Thymus (tissue), 11 donors: Measurements from ENCODE around the gene NGRN. TPM values are rescaled to one million over a fixed set of nuclear protein-coding genes. Genes with fewer than 3 reads are reported as not detected.
"Not testable (repeated sequence)": the region's sequence is repeated elsewhere in the genome, so short reads cannot be mapped to it uniquely, and the experiment has no call there.

Experiments used
- DNase-seq, 9 donors: peaks; one replicate each; pipeline ENCODE4 v3.0.0-alpha.2; 2013; ENCODE audit warnings: low spot score in 9 of 9, low read depth in 6 of 9, missing footprints in 1 of 9
- H3K27ac ChIP-seq, 2 donors: one replicate each; pipeline ENCODE4 v1.5.1; 2013; ENCODE audit warnings: control low read depth in 1 of 2, low read depth in 1 of 2, low read length in 1 of 2, mild to moderate bottlenecking in 1 of 2, moderate library complexity in 1 of 2
- H3K27me3 ChIP-seq, 2 donors: one replicate each; pipeline ENCODE4 v1.5.1; 2013; ENCODE audit warnings: low read length in 1 of 2; ENCODE audit not compliant: control insufficient read depth in 2 of 2, insufficient read depth in 1 of 2
- H3K36me3 ChIP-seq, 2 donors: one replicate each; pipeline ENCODE4 v1.5.1; 2013; ENCODE audit warnings: low read length in 1 of 2, mild to moderate bottlenecking in 1 of 2, moderate library complexity in 1 of 2; ENCODE audit not compliant: control insufficient read depth in 2 of 2, insufficient read depth in 2 of 2
- H3K4me1 ChIP-seq, 2 donors: one replicate each; pipeline ENCODE4 v1.5.1; 2013; ENCODE audit warnings: low read length in 2 of 2; ENCODE audit not compliant: control insufficient read depth in 2 of 2, insufficient read depth in 2 of 2
- H3K4me3 ChIP-seq, 2 donors: one replicate each; pipeline ENCODE4 v1.5.1; 2013; ENCODE audit warnings: low read length in 2 of 2, control low read depth in 1 of 2, mild to moderate bottlenecking in 1 of 2
- H3K9me3 ChIP-seq, 2 donors: one replicate each; pipeline ENCODE4 v1.5.1; 2013; ENCODE audit warnings: low read length in 1 of 2, mild to moderate bottlenecking in 1 of 2; ENCODE audit not compliant: control insufficient read depth in 2 of 2, insufficient read depth in 1 of 2
- WGBS: extraction: QIAGEN DNeasy Blood & Tissue Kit; methylation state at CpG from one replicate; pipeline ENCODE4 v1.1.7; 2013; 5-methylcytosine and 5-hydroxymethylcytosine counted together
- polyA plus RNA-seq: library from polyadenylated mRNA; stranded (reverse); fragments of 200-250 nt; gene quantifications from one replicate; pipeline ENCODE4 v1.2.3, GENCODE V29; 2013
- total RNA-seq: library from RNA; stranded (reverse); fragments of 120-200 nt; gene quantifications from one replicate; pipeline ENCODE4 v1.2.4, GENCODE V29; 2013
- donor health status: healthy.

Gene NGRN
- total and polyA plus RNA-seq, 2 donors = 50.2 to 55.4 TPM

- Histone ChIP-seq H3K4me3 (peak overlapping the region; percentile 67 to 69), H3K27ac (peak overlapping the region in 1 of 2 donors; percentile 97), H3K4me1 (peaks cover 23 to 27% of the 10 kb centered on the region in 2 donors), H3K27me3 (no peaks in the 10 kb centered on the region), H3K36me3 (peaks cover 24 to 27% of the 10 kb centered on the region in 2 donors), H3K9me3 (no peaks in the 10 kb centered on the region)
- no peak for DNase-seq
- 36% methylated on average over 15 of the region's 15 CpGs for WGBS
Measured at GRCh38 chr15:90266485-90266884, 1.0 kb downstream of the NGRN start.

- no peak overlapping the region for H3K27ac ChIP-seq
- DNase-seq = no peak
- H3K27me3 ChIP-seq = no peaks in the 10 kb centered on the region
- H3K36me3 ChIP-seq = peaks cover 41 to 46% of the 10 kb centered on the region in 2 donors
- H3K9me3 ChIP-seq = no peaks in the 10 kb centered on the region
- H3K4me1 ChIP-seq = peaks cover 23 to 27% of the 10 kb centered on the region in 2 donors
- 92% methylated on average over 1 of the region's 1 CpG for whole genome bisulfite sequencing
- H3K4me3 ChIP-seq = no peak overlapping the region
Measured at GRCh38 chr15:90268415-90268814, 2.9 kb downstream of the NGRN start.

GRCh38 chr15:90270502-90271150 lies 5.2 kb downstream of the NGRN start:
- no peaks in the 10 kb centered on the region for H3K27me3 ChIP-seq
- H3K9me3 ChIP-seq = no peaks in the 10 kb centered on the region
- peaks cover 16 to 17% of the 10 kb centered on the region in 2 donors for H3K4me1 ChIP-seq
- no peak overlapping the region for H3K4me3 ChIP-seq
- DNase-seq = no peak
- H3K36me3 ChIP-seq = peaks cover 46 to 57% of the 10 kb centered on the region in 2 donors
- no peak overlapping the region for H3K27ac ChIP-seq
- 99% methylated on average over 10 of the region's 10 CpGs for WGBS

- H3K27ac ChIP-seq = no peak overlapping the region
- no peak overlapping the region for H3K4me3 ChIP-seq
- WGBS = 95% methylated on average over 7 of the region's 7 CpGs
- H3K9me3 ChIP-seq = no peaks in the 10 kb centered on the region
- DNase-seq = no peak
- H3K36me3 ChIP-seq = peaks cover 46 to 57% of the 10 kb centered on the region in 2 donors
- peaks cover 14 to 15% of the 10 kb centered on the region in 2 donors for H3K4me1 ChIP-seq
- no peaks in the 10 kb centered on the region for H3K27me3 ChIP-seq
Measured at GRCh38 chr15:90271459-90272166, 6.1 kb downstream of the NGRN start.

GRCh38 chr15:90278467-90278866 lies 13.0 kb downstream of the NGRN start:
- peaks cover 4 to 10% of the 10 kb centered on the region in 2 donors for H3K36me3 ChIP-seq
- H3K4me1 ChIP-seq, H3K27me3 ChIP-seq, H3K4me3 ChIP-seq, H3K27ac ChIP-seq, H3K9me3 ChIP-seq, DNase-seq: not testable (repeated sequence)
- 98% methylated on average over 12 of the region's 12 CpGs for WGBS

- not testable (repeated sequence) for H3K4me3 ChIP-seq, DNase-seq, H3K27ac ChIP-seq, H3K4me1 ChIP-seq, H3K36me3 ChIP-seq, H3K9me3 ChIP-seq, H3K27me3 ChIP-seq
- 98% methylated on average over 5 of the region's 5 CpGs for WGBS
Measured at GRCh38 chr15:90280743-90281142, 15.3 kb downstream of the NGRN start.

- H3K4me1 ChIP-seq, DNase-seq, H3K36me3 ChIP-seq, H3K27ac ChIP-seq, H3K27me3 ChIP-seq, H3K4me3 ChIP-seq, H3K9me3 ChIP-seq: not testable (repeated sequence)
- 74% methylated on average over 6 of the region's 6 CpGs for WGBS
Measured at GRCh38 chr15:90281637-90282036, 16.2 kb downstream of the NGRN start.

- H3K4me1 ChIP-seq = peaks cover 0 to 6% of the 10 kb centered on the region in 2 donors
- no peaks in the 10 kb centered on the region for H3K36me3 ChIP-seq
- H3K9me3 ChIP-seq = peaks cover 0 to 2% of the 10 kb centered on the region in 2 donors
- no peak overlapping the region for H3K4me3 ChIP-seq
- no peak overlapping the region for H3K27ac ChIP-seq
- no peaks in the 10 kb centered on the region for H3K27me3 ChIP-seq
- peak in 5 of 9 donors; percentile 36 to 72 (median 49) for DNase-seq
Measured at GRCh38 chr15:90286678-90287077, 21.2 kb downstream of the NGRN start.

GRCh38 chr15:90287101-90287500 lies 21.6 kb downstream of the NGRN start:
- peaks cover 0 to 5% of the 10 kb centered on the region in 2 donors for H3K9me3 ChIP-seq
- H3K27me3 ChIP-seq = no peaks in the 10 kb centered on the region
- no peak overlapping the region for H3K4me3 ChIP-seq
- 15% methylated on average over 5 of the region's 5 CpGs for WGBS
- H3K27ac ChIP-seq = peak overlapping the region in 1 of 2 donors; percentile 41
- no peaks in the 10 kb centered on the region for H3K36me3 ChIP-seq
- H3K4me1 ChIP-seq = peaks cover 0 to 10% of the 10 kb centered on the region in 2 donors
- peak in 1 of 9 donors; percentile 35 for DNase-seq
